Stromal cell of bone marrow (primary cell): Measurements from ENCODE around the gene TNFAIP3.

ENCODE experiments used
- DNase-seq: peaks from one replicate; pipeline ENCODE4 v3.0.0-alpha.2; 2012; ENCODE audit warnings: low read depth

The TNFAIP3 gene

GRCh38 chr6:137864812-137865508 lies 2.1 kb upstream of the TNFAIP3 start:
- no peak for DNase-seq

- DNase-seq = no peak
Observed at GRCh38 chr6:137866200-137866913, 702 bp upstream of the TNFAIP3 start.

- DNase-seq = no peak
Observed at GRCh38 chr6:137867685-137868509, 838 bp downstream of the TNFAIP3 start.

GRCh38 chr6:137868721-137869548 lies 1.9 kb downstream of the TNFAIP3 start:
- DNase-seq = no peak

- no peak for DNase-seq
Observed at GRCh38 chr6:137869549-137870307, 2.7 kb downstream of the TNFAIP3 start.

GRCh38 chr6:137870308-137870644 lies 3.2 kb downstream of the TNFAIP3 start:
- DNase-seq = no peak

- no peak for DNase-seq
Observed at GRCh38 chr6:137870744-137871247, 3.7 kb downstream of the TNFAIP3 start.

GRCh38 chr6:137871291-137871690 lies 4.2 kb downstream of the TNFAIP3 start:
- no peak for DNase-seq

- no peak for DNase-seq
Observed at GRCh38 chr6:137871831-137872454, 4.9 kb downstream of the TNFAIP3 start.

GRCh38 chr6:137872581-137873115 lies 5.6 kb downstream of the TNFAIP3 start:
- DNase-seq = no peak

GRCh38 chr6:137873273-137873762 lies 6.3 kb downstream of the TNFAIP3 start:
- peak; percentile 74 for DNase-seq

- no peak for DNase-seq
Observed at GRCh38 chr6:137874204-137875057, 7.4 kb downstream of the TNFAIP3 start.

GRCh38 chr6:137875058-137875520 lies 8.0 kb downstream of the TNFAIP3 start:
- no peak for DNase-seq

GRCh38 chr6:137875606-137876005 lies 8.5 kb downstream of the TNFAIP3 start:
- no peak for DNase-seq

GRCh38 chr6:137876547-137876946 lies 9.5 kb downstream of the TNFAIP3 start:
- no peak for DNase-seq

- no peak for DNase-seq
Observed at GRCh38 chr6:137877113-137877512, 10.1 kb downstream of the TNFAIP3 start.

- DNase-seq = no peak
Observed at GRCh38 chr6:137877606-137878005, 10.5 kb downstream of the TNFAIP3 start.

- peak; percentile 47 for DNase-seq
Observed at GRCh38 chr6:137878029-137878428, 11.0 kb downstream of the TNFAIP3 start.
